Liver (tissue), 9 donors: ENCODE results near the gene PTPRN2. TPM values are rescaled to one million over a fixed set of nuclear protein-coding genes. Genes with fewer than 3 reads are reported as not detected.

Experiments used
- DNase-seq: peaks from one replicate; pipeline ENCODE4 v3.0.0-alpha.2; 2017; ENCODE audit warnings: low spot score
- H3K27ac ChIP-seq, 2 donors: one replicate each; pipeline ENCODE4 v1.7.0; 2013; ENCODE audit warnings: inconsistent platforms in 2 of 2, low read length in 2 of 2, control low read depth in 1 of 2, low read depth in 1 of 2, mild to moderate bottlenecking in 1 of 2
- H3K27me3 ChIP-seq, 4 donors: one replicate each; pipeline versions ENCODE4 v1.6.1 to v1.7.0; 2013; ENCODE audit warnings: low read length in 3 of 4, inconsistent platforms in 1 of 4, mild to moderate bottlenecking in 1 of 4, moderate library complexity in 1 of 4; ENCODE audit not compliant: control insufficient read depth in 4 of 4, insufficient read depth in 4 of 4
- H3K36me3 ChIP-seq, 4 donors: one replicate each; pipeline versions ENCODE4 v1.6.1 to v1.7.0; 2013; ENCODE audit warnings: low read length in 3 of 4, mild to moderate bottlenecking in 3 of 4, low read depth in 1 of 4, moderate library complexity in 1 of 4; ENCODE audit not compliant: control insufficient read depth in 4 of 4, insufficient read depth in 3 of 4
- H3K4me1 ChIP-seq, 4 donors: one replicate each; pipeline versions ENCODE4 v1.6.1 to v1.7.0; 2013; ENCODE audit warnings: low read length in 3 of 4, mild to moderate bottlenecking in 3 of 4, moderate library complexity in 1 of 4; ENCODE audit not compliant: control insufficient read depth in 4 of 4, insufficient read depth in 4 of 4
- H3K4me3 ChIP-seq, 3 donors: one replicate each; pipeline versions ENCODE4 v1.6.1 to v1.7.0; 2013; ENCODE audit warnings: low read length in 3 of 3, control low read depth in 1 of 3, low read depth in 1 of 3, mild to moderate bottlenecking in 1 of 3
- H3K9ac ChIP-seq, 2 donors: one replicate each; pipeline ENCODE4 v1.7.0; 2013; ENCODE audit warnings: low read length in 2 of 2, mild to moderate bottlenecking in 2 of 2, moderate library complexity in 2 of 2, control low read depth in 1 of 2, low read depth in 1 of 2
- H3K9me3 ChIP-seq, 4 donors: one replicate each; pipeline versions ENCODE4 v1.6.1 to v1.7.0; 2013; ENCODE audit warnings: low read length in 3 of 4; ENCODE audit not compliant: control insufficient read depth in 4 of 4
- ATF3 ChIP-seq: IDR thresholded peaks from 2 replicates; pipeline ENCODE4 v1.6.1; 2016; ENCODE audit warnings: antibody characterized with exemption
- EGR1 ChIP-seq, 2 donors: IDR thresholded peaks; 2 replicates each; pipeline ENCODE4 v1.6.1; 2016 to 2018; ENCODE audit warnings: antibody characterized with exemption in 2 of 2, low read depth in 2 of 2
- FOXA1 ChIP-seq: IDR thresholded peaks from 2 replicates; pipeline ENCODE4 v1.6.1; 2016; ENCODE audit warnings: antibody characterized with exemption
- HNF4A ChIP-seq, 2 donors: conservative IDR thresholded peaks; 2 replicates each; pipeline ENCODE4 v1.6.1; 2016; ENCODE audit warnings: antibody characterized with exemption in 2 of 2, mild to moderate bottlenecking in 2 of 2
- HNF4G ChIP-seq: IDR thresholded peaks from 2 replicates; pipeline ENCODE4 v1.6.1; 2016; ENCODE audit warnings: antibody characterized with exemption
- JUND ChIP-seq, 2 donors: IDR thresholded peaks; 2 replicates each; pipeline ENCODE4 v1.6.1; 2016; ENCODE audit warnings: antibody characterized with exemption in 2 of 2
- MAX ChIP-seq: IDR thresholded peaks from 2 replicates; pipeline ENCODE4 v1.6.1; 2016; ENCODE audit warnings: antibody characterized with exemption
- NR2F2 ChIP-seq: IDR thresholded peaks from 2 replicates; pipeline ENCODE4 v1.6.1; 2016; ENCODE audit warnings: antibody characterized with exemption
- REST ChIP-seq: IDR thresholded peaks from 2 replicates; pipeline ENCODE4 v1.6.1; 2016; ENCODE audit warnings: antibody characterized with exemption, mild to moderate bottlenecking
- SP1 ChIP-seq: IDR thresholded peaks from 2 replicates; pipeline ENCODE4 v1.6.1; 2018; ENCODE audit warnings: antibody characterized with exemption, mild to moderate bottlenecking
- YY1 ChIP-seq: IDR thresholded peaks from 2 replicates; pipeline ENCODE4 v1.6.1; 2016; ENCODE audit warnings: antibody characterized with exemption, mild to moderate bottlenecking
- ZBTB33 ChIP-seq: IDR thresholded peaks from 2 replicates; pipeline ENCODE4 v1.6.1; 2016; ENCODE audit warnings: antibody characterized with exemption
- WGBS: extraction: QIAGEN DNeasy Blood & Tissue Kit; methylation state at CpG from one replicate; pipeline ENCODE4 v1.1.7; 2013; 5-methylcytosine and 5-hydroxymethylcytosine counted together
- polyA plus RNA-seq, 2 donors: library from polyadenylated mRNA; stranded (reverse) in 1 of 2; unstranded in 1 of 2; fragments of 200-250 nt in 1 of 2; fragments of >200 nt in 1 of 2; fragmentation: Nextera tagmentation in 1 of 2; extraction: Ambion mirVana in 1 of 2; gene quantifications; one replicate each; pipeline versions ENCODE4 v1.2.1 to v1.2.3, GENCODE V29; 2013 to 2015
- total RNA-seq, 2 donors: library from RNA; depleted of rRNA; stranded (reverse); fragments of >200 nt; gene quantifications; one replicate each; pipeline ENCODE4 v1.2.3, GENCODE V29; 2014
- donor health status: healthy.
- donor health status: healthy.
- donor health status: healthy.
- donor health status: healthy.
- donor health status: healthy.

The PTPRN2 gene
- total and polyA plus RNA-seq, 4 donors = 0.75 to 1.9 (median 1.1) TPM

GRCh38 chr7:157807510-157807909 is 780.1 kb downstream of the PTPRN2 start:
- H3K9ac ChIP-seq = no peak overlapping the region
- H3K9me3 ChIP-seq = peaks cover 0 to 5% (median 0%) of the 10 kb centered on the region in 4 donors
- H3K27me3 ChIP-seq = no peaks in the 10 kb centered on the region
- DNase-seq = no peak
- no peak overlapping the region for H3K27ac ChIP-seq
- 82% methylated on average over 4 of the region's 4 CpGs for WGBS
- H3K4me3 ChIP-seq = no peak overlapping the region
- no peaks in the 10 kb centered on the region for H3K4me1 ChIP-seq
- TF ChIP-seq JUND (IDR thresholded peaks at IDR 0.05) = no peak
- no peak for TF ChIP-seq ZBTB33
- TF ChIP-seq REST = no peak
- H3K36me3 ChIP-seq = no peaks in the 10 kb centered on the region

GRCh38 chr7:157806711-157807110 is 780.9 kb downstream of the PTPRN2 start:
- Histone ChIP-seq H3K27ac (no peak overlapping the region), H3K27me3 (no peaks in the 10 kb centered on the region), H3K9ac (no peak overlapping the region), H3K9me3 (peaks cover 0 to 5% (median under 1%) of the 10 kb centered on the region in 4 donors), H3K4me3 (no peak overlapping the region), H3K36me3 (no peaks in the 10 kb centered on the region), H3K4me1 (no peaks in the 10 kb centered on the region)
- WGBS = 85% methylated on average over 4 of the region's 4 CpGs
- TF ChIP-seq MAX = no peak
- TF ChIP-seq HNF4G = no peak
- TF ChIP-seq EGR1 (IDR thresholded peaks at IDR 0.05; ENCODE audit: low read depth in 2 of 2) = no peak
- TF ChIP-seq NR2F2 = no peak
- TF ChIP-seq YY1 = no peak
- TF ChIP-seq SP1 = no peak
- TF ChIP-seq FOXA1 = no peak
- TF ChIP-seq REST = no peak
- TF ChIP-seq HNF4A (conservative IDR thresholded peaks at IDR 0.05) = no peak
- no peak for TF ChIP-seq ATF3
- TF ChIP-seq JUND (IDR thresholded peaks at IDR 0.05) = no peak
- DNase-seq = no peak
